H1 (cell line): ENCODE results near the gene POLR2A. TPM values are rescaled to one million over a fixed set of nuclear protein-coding genes. Genes with fewer than 3 reads are reported as not detected.

Experiments used
- CTCF ChIA-PET: fragments of 300-600 bp; sonication (Branson Sonifier 250); formaldehyde crosslinking; loops from one replicate; lab custom pipeline; 2021; ENCODE audit not compliant: partially characterized antibody; lab: Charles Lee
- POLR2A ChIA-PET: fragments of 300-600 bp; sonication (Branson Sonifier 250); formaldehyde crosslinking; loops from one replicate; lab custom pipeline; 2021; ENCODE audit warnings: inconsistent platforms; ENCODE audit not compliant: partially characterized antibody; lab: Charles Lee
- DNase-seq, 2 experiments: peaks; one replicate each; pipeline versions ENCODE4 v3.0.0 to v3.0.0-alpha.2; 2010 to 2022; ENCODE audit warnings: low spot score in 2 of 2, low read depth in 1 of 2, mixed read lengths in 1 of 2
- FAIRE-seq: peaks from 2 replicates; lab custom pipeline; 2011; peaks lifted over from hg19 to GRCh38; lab: Jason Lieb, UNC
- H2AFZ ChIP-seq: 2 replicates; pipeline ENCODE4 v1.8.1; 2012; ENCODE audit warnings: low read length, inconsistent platforms
- H2AK5ac ChIP-seq: 2 replicates; pipeline ENCODE4 v1.6.1; 2013; ENCODE audit warnings: low read depth, low read length
- H2BK120ac ChIP-seq: replicated peaks from 2 replicates; pipeline ENCODE3; 2013; ENCODE audit warnings: low read depth, low read length, inconsistent platforms
- H2BK12ac ChIP-seq: 2 replicates; pipeline ENCODE4 v1.6.1; 2013; ENCODE audit warnings: low read depth, low read length
- H2BK15ac ChIP-seq: 2 replicates; pipeline ENCODE4 v1.6.1; 2013; ENCODE audit warnings: low read length
- H2BK20ac ChIP-seq: 2 replicates; pipeline ENCODE4 v1.6.1; 2013; ENCODE audit warnings: low read length
- H2BK5ac ChIP-seq: 2 replicates; pipeline ENCODE4 v1.6.1; 2013; ENCODE audit warnings: low read depth, low read length
- H3K14ac ChIP-seq: 2 replicates; pipeline ENCODE4 v1.6.1; 2013; ENCODE audit warnings: inconsistent platforms; ENCODE audit not compliant: insufficient read length
- H3K18ac ChIP-seq: 2 replicates; pipeline ENCODE4 v1.6.1; 2013; ENCODE audit warnings: low read length; ENCODE audit errors: extremely low read depth
- H3K23ac ChIP-seq: 2 replicates; pipeline ENCODE4 v1.6.1; 2013; ENCODE audit warnings: inconsistent platforms; ENCODE audit not compliant: insufficient read length
- H3K23me2 ChIP-seq: 2 replicates; pipeline ENCODE4 v1.6.1; 2013; ENCODE audit warnings: low read depth, low read length
- H3K27ac ChIP-seq: 2 replicates; pipeline ENCODE4 v1.6.1; 2011; ENCODE audit warnings: low read depth, low read length, inconsistent platforms
- H3K27me3 ChIP-seq, 4 experiments: replicated peaks in 1 of 4; 1 replicate in 1 of 4; 2 replicates in 3 of 4; pipeline versions ENCODE4 v1.6.1 to v1.8.1; 2011 to 2013; ENCODE audit warnings: low read length in 3 of 4, mild to moderate bottlenecking in 3 of 4, inconsistent platforms in 2 of 4, mixed read lengths in 2 of 4, moderate library complexity in 1 of 4; ENCODE audit not compliant: control insufficient read depth in 3 of 4, insufficient read depth in 3 of 4; ENCODE audit errors: extremely low read depth in 1 of 4
- H3K36me3 ChIP-seq, 4 experiments: 2 replicates each; pipeline versions ENCODE4 v1.6.1 to v1.8.1; 2011 to 2013; ENCODE audit warnings: mild to moderate bottlenecking in 4 of 4, low read length in 3 of 4, moderate library complexity in 2 of 4, control low read depth in 1 of 4, inconsistent platforms in 1 of 4; ENCODE audit not compliant: insufficient read depth in 4 of 4, control insufficient read depth in 2 of 4
- H3K4ac ChIP-seq: replicated peaks from 2 replicates; pipeline ENCODE3; 2013; ENCODE audit warnings: low read length, low read depth, mixed read lengths, inconsistent platforms; ENCODE audit not compliant: insufficient read length
- H3K4me1 ChIP-seq, 4 experiments: replicated peaks in 1 of 4; 1 replicate in 1 of 4; 2 replicates in 3 of 4; pipeline versions ENCODE4 v1.6.1 to v1.8.1; 2011 to 2013; ENCODE audit warnings: low read length in 3 of 4, inconsistent platforms in 2 of 4, mixed read lengths in 1 of 4; ENCODE audit not compliant: insufficient read depth in 4 of 4, control insufficient read depth in 3 of 4
- H3K4me2 ChIP-seq, 2 experiments: 2 replicates each; pipeline versions ENCODE4 v1.6.1 to v1.8.1; 2011 to 2013; ENCODE audit warnings: low read depth in 2 of 2, low read length in 2 of 2, control low read depth in 1 of 2, inconsistent platforms in 1 of 2, mild to moderate bottlenecking in 1 of 2; ENCODE audit not compliant: insufficient read depth in 1 of 2
- H3K4me3 ChIP-seq, 4 experiments: fragments of 200-600, 300-600 bp in 1 of 4; sonication (generic), shearing (Covaris generic), sonication (Bioruptor Twin) in 1 of 4; 2 replicates each; pipeline versions ENCODE4 v1.5.1 to v1.8.1; 2011 to 2016; ENCODE audit warnings: low read length in 4 of 4, low read depth in 3 of 4, control low read depth in 2 of 4, inconsistent platforms in 2 of 4, mild to moderate bottlenecking in 2 of 4, mixed read lengths in 1 of 4, moderate library complexity in 1 of 4; ENCODE audit not compliant: insufficient read depth in 2 of 4; ENCODE audit errors: extremely low read depth in 1 of 4
- H3K56ac ChIP-seq: replicated peaks from 2 replicates; pipeline ENCODE3; 2013; ENCODE audit warnings: low read depth, mild to moderate bottlenecking, mixed read lengths, low read length, inconsistent platforms; ENCODE audit not compliant: insufficient read length
- H3K79me1 ChIP-seq: 2 replicates; pipeline ENCODE4 v1.6.1; 2013; ENCODE audit warnings: low read depth, low read length, control low read depth
- H3K79me2 ChIP-seq, 2 experiments: 2 replicates each; pipeline versions ENCODE4 v1.6.1 to v1.8.1; 2012 to 2013; ENCODE audit warnings: low read length in 2 of 2, mild to moderate bottlenecking in 2 of 2, inconsistent platforms in 1 of 2; ENCODE audit not compliant: insufficient read depth in 2 of 2, control insufficient read depth in 1 of 2
- H3K9ac ChIP-seq, 4 experiments: replicated peaks in 1 of 4; 1 replicate in 1 of 4; 2 replicates in 3 of 4; pipeline versions ENCODE4 v1.6.1 to v1.8.1; 2011 to 2013; ENCODE audit warnings: low read depth in 3 of 4, low read length in 3 of 4, control low read depth in 2 of 4, mild to moderate bottlenecking in 2 of 4, moderate library complexity in 2 of 4, inconsistent platforms in 1 of 4; ENCODE audit errors: extremely low read depth in 1 of 4
- H3K9me3 ChIP-seq, 2 experiments: 2 replicates each; pipeline versions ENCODE4 v1.6.1 to v1.8.1; 2012 to 2013; ENCODE audit warnings: mild to moderate bottlenecking in 2 of 2, moderate library complexity in 2 of 2, control low read depth in 1 of 2, inconsistent platforms in 1 of 2, low read depth in 1 of 2, low read length in 1 of 2, mixed read lengths in 1 of 2; ENCODE audit not compliant: insufficient read depth in 2 of 2
- H4K20me1 ChIP-seq, 2 experiments: replicated peaks in 1 of 2; 2 replicates each; pipeline versions ENCODE3 to v1.8.1; 2011 to 2013; ENCODE audit warnings: inconsistent platforms in 2 of 2, low read length in 2 of 2, mild to moderate bottlenecking in 1 of 2; ENCODE audit not compliant: insufficient read depth in 2 of 2, control insufficient read depth in 1 of 2
- H4K5ac ChIP-seq: 2 replicates; pipeline ENCODE4 v1.6.1; 2013; ENCODE audit warnings: low read length, low read depth, mixed read lengths, inconsistent platforms; ENCODE audit not compliant: insufficient read length
- H4K8ac ChIP-seq: 2 replicates; pipeline ENCODE4 v1.8.0; 2013; ENCODE audit warnings: mild to moderate bottlenecking, moderate library complexity, low read length, inconsistent platforms; ENCODE audit not compliant: insufficient read depth; ENCODE audit errors: extremely low read depth
- H4K91ac ChIP-seq: replicated peaks from 2 replicates; pipeline ENCODE3; 2013; ENCODE audit warnings: low read length, mixed read lengths, inconsistent platforms; ENCODE audit not compliant: insufficient read length
- CHD1 ChIP-seq: IDR thresholded peaks from 2 replicates; pipeline ENCODE4 v1.6.1; 2012; ENCODE audit warnings: low read depth, low read length, improper control_type of control experiment
- HDAC2 ChIP-seq, 2 experiments: fragments of 300-600 bp in 1 of 2; sonication (generic) in 1 of 2; IDR thresholded peaks; 2 replicates each; pipeline ENCODE4 v1.6.1; 2011 to 2012; ENCODE audit warnings: low read depth in 2 of 2, low read length in 2 of 2, mild to moderate bottlenecking in 2 of 2, moderate library complexity in 2 of 2, borderline replicate concordance in 1 of 2, inconsistent platforms in 1 of 2
- KDM4A ChIP-seq: IDR thresholded peaks from one replicate; pipeline ENCODE4 v1.7.1; 2012; ENCODE audit warnings: low read depth, mild to moderate bottlenecking, moderate library complexity, low read length, inconsistent platforms; ENCODE audit not compliant: severe bottlenecking
- KDM5A ChIP-seq: fragments of 200-600 bp; IDR thresholded peaks from 2 replicates; pipeline ENCODE4 v1.7.1; 2012; ENCODE audit warnings: mild to moderate bottlenecking, low read length, inconsistent platforms, mixed read lengths
- RFX5 ChIP-seq: IDR thresholded peaks from 2 replicates; pipeline ENCODE4 v1.6.1; 2011; ENCODE audit warnings: low read depth, low read length, improper control_type of control experiment, borderline replicate concordance
- SP4 ChIP-seq: IDR thresholded peaks from 2 replicates; pipeline ENCODE4 v1.6.1; 2012; ENCODE audit warnings: low read length, inconsistent platforms
- TAF1 ChIP-seq: IDR thresholded peaks from 2 replicates; pipeline ENCODE4 v1.6.1; 2011; ENCODE audit warnings: mild to moderate bottlenecking, low read depth, low read length
- TCF12 ChIP-seq: IDR thresholded peaks from 2 replicates; pipeline ENCODE4 v1.6.1; 2011; ENCODE audit warnings: low read depth, mild to moderate bottlenecking, low read length
- TEAD4 ChIP-seq: IDR thresholded peaks from 2 replicates; pipeline ENCODE4 v1.6.1; 2012; ENCODE audit warnings: low read depth, low read length, inconsistent platforms, mixed read lengths
- WGBS, 2 experiments: shearing (Covaris generic) in 1 of 2; methylation state at CpG; one replicate each; pipeline versions ENCODE4 v1.1.6 to v1.1.7; 2013 to 2015; ENCODE audit warnings: low lambda C conversion rate in 2 of 2, mixed read lengths in 2 of 2, inconsistent platforms in 1 of 2, low coverage in 1 of 2, missing lambda C conversion rate in 1 of 2; ENCODE audit not compliant: insufficient replicate concordance in 2 of 2, insufficient coverage in 1 of 2, insufficient read length in 1 of 2; ENCODE audit errors: extremely low coverage in 1 of 2, missing lambda C conversion rate in 1 of 2; 5-methylcytosine and 5-hydroxymethylcytosine counted together
- polyA plus RNA-seq, 7 experiments: library from polyadenylated mRNA; depleted of rRNA in 3 of 7; stranded (reverse) in 5 of 7; unstranded in 2 of 7; fragments of >200 nt in 5 of 7; fragments of 200-250 nt in 2 of 7; gene quantifications; 1 replicate in 5 of 7; 2 replicates in 1 of 7; 4 replicates in 1 of 7; pipeline versions ENCODE4 v1.2.1 to v1.2.3, GENCODE V29; 2011 to 2013; ENCODE audit warnings: missing spikeins in 2 of 7, mixed read lengths in 2 of 7
- total RNA-seq: library from RNA; stranded (reverse); fragmentation: NEBNext Ultra II Directional; extraction: Animal tissue kit (Norgen Biotek cat#: 25700); gene quantifications from 2 replicates; pipeline ENCODE4 v1.2.1, GENCODE V29; 2021

The POLR2A gene
- total and polyA plus RNA-seq, 2 of the 8 experiments (the other 6 are each of a cell fraction or from before 2014, with no cell fraction given): 26.8 to 150 TPM

GRCh38 chr17:7497636-7498035, 13.5 kb downstream of the POLR2A start:
- Histone ChIP-seq H4K20me1 (peaks cover 21 to 31% of the 10 kb centered on the region in 2 experiments), H2BK20ac (no peak overlapping the region), H3K27ac (no peak overlapping the region), H4K5ac (no peak overlapping the region), H3K9me3 (no peaks in the 10 kb centered on the region), H3K23ac (no peak overlapping the region), H3K36me3 (peaks cover 52 to 73% (median 64%) of the 10 kb centered on the region in 4 experiments), H3K4me3 (no peak overlapping the region), H2AK5ac (no peak overlapping the region), H3K23me2 (no peaks in the 10 kb centered on the region), H3K9ac (no peak overlapping the region), H4K8ac (no peak overlapping the region), H3K4ac (no peak overlapping the region), H3K56ac (no peak overlapping the region), H3K4me1 (no peaks in the 10 kb centered on the region), H3K14ac (no peak overlapping the region), H3K79me1 (peaks cover 17% of the 10 kb centered on the region), H2BK5ac (no peak overlapping the region), H2AFZ (no peak overlapping the region), H4K91ac (no peak overlapping the region), H2BK120ac (no peak overlapping the region), H3K18ac (no peak overlapping the region), H2BK12ac (no peak overlapping the region), H3K79me2 (peaks cover 8 to 32% of the 10 kb centered on the region in 2 experiments), H3K4me2 (no peak overlapping the region), H3K27me3 (no peaks in the 10 kb centered on the region), H2BK15ac (no peak overlapping the region)
- WGBS, 2 experiments: 95% methylated on average over 14 of the region's 14 CpGs; no CpG with 5 or more reads in 1 of the 2 experiments
- CTCF ChIA-PET: interaction anchor here (0.7 to 2.8 kb wide), 6 partner anchors 10 to 63 kb away, joined by 3 to 18 read pairs (median 5); no protein-coding TSS in a partner anchor
- no peak for DNase-seq
- POLR2A ChIA-PET: interaction anchor here (0.7 to 6.3 kb wide), 5 partner anchors 10 to 99 kb away, joined by 3 to 58 read pairs (median 3); partner anchors contain the start of genes POLR2A and SPEM1
- no peak for FAIRE-seq
- no peak for TF ChIP-seq CHD1
- TF ChIP-seq RFX5: no peak
- no peak for TF ChIP-seq TCF12
- no peak for TF ChIP-seq KDM4A
- TF ChIP-seq HDAC2 (IDR thresholded peaks at IDR 0.05; ENCODE audit: borderline replicate concordance in 1 of 2, low read depth in 2 of 2, low read length in 2 of 2): no peak
- no peak for TF ChIP-seq SP4
- no peak for TF ChIP-seq TEAD4
- no peak for TF ChIP-seq KDM5A
- no peak for TF ChIP-seq TAF1
